Activated CD8-positive, alpha-beta memory T cell treated with anti-CD3 and anti-CD28 coated beads, Interleukin-2, amount 50 U/mL, for 24 hours (primary cell): Measurements from ENCODE around the gene MOB3A.
A peak's percentile ranks its signal among the peaks of the same experiment; 100 is the strongest.
"Not testable (repeated sequence)": the region's sequence is repeated elsewhere in the genome, so short reads cannot be mapped to it uniquely, and the experiment has no call there.

ENCODE experiments used
- DNase-seq: peaks from one replicate; pipeline ENCODE4 v3.0.0-alpha.2; 2020; ENCODE audit errors: extremely low read depth

Gene MOB3A

DNA sequence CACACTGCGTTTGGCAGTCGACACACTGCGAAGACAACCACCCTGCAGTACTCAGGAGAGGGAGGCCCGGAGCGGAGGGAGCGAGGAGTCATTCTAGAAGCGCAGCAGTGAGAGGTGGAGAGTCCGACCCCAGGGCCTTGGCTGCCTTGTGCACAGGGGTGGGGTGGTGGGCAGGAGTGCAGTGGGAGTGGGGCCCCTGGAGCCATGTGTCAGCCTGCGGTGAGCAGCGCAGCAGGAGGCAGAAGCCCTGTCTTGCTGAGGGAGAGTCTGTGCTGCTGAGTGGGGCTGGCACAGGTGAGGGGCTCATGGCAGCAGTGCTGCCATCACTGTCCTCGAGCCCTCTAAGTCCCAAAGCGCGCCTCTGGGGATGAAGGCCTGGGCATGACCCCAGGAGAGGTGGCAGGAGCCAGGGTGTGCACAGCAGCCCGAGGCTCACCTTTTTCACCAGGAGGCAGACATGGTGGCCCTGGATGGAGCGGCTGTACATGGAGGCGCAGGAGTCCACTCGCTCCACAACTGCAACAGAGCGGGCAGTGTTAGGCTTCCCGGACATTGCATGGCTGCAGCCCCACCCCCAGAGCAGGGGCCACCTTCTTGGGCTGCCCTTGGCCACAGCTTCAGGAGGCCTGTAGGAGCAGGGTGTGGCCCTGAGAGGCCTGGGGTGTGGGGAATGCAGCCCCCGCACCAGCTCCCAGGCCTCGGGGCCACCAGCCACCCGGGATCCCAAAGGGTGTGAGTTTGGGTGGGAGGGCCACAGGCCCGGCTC is 12.3 kb upstream of the MOB3A start:
- no peak for DNase-seq

DNA sequence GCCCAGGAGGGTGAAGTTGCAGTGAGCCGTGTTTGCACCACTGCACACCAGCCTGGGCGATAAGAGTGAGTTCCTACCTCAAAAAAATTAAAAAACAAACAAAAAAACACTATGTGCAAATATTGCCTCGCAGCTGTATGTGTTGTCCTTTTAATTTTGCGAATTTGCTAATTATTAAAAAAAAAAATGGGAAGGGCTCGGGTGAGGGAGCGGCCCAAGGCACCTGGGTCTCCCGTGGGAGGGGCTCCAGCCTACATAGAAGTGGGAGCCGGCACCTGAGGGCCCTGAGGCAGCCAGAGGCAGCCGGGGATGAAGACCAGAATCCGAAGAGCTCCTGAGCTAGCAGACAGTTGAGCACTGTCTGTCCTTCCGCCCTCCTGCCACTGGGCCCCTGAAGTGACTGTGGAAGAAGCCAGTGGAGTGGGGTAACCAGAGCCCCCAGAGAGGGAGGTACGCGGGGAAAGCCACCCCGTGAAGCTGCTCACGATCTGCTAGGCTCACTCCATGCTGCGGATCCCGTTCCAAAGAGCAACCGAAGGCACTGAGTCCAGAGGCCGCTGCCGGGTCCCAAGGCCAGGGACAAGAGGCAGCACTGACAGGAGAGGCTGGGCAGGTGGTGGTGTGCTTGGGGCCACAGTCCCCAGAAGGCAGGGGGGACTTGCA is 7.0 kb upstream of the MOB3A start:
- no peak for DNase-seq

GRCh38 chr19:2101417-2102335 is 5.5 kb upstream of the MOB3A start:
- DNase-seq, result no peak

DNA sequence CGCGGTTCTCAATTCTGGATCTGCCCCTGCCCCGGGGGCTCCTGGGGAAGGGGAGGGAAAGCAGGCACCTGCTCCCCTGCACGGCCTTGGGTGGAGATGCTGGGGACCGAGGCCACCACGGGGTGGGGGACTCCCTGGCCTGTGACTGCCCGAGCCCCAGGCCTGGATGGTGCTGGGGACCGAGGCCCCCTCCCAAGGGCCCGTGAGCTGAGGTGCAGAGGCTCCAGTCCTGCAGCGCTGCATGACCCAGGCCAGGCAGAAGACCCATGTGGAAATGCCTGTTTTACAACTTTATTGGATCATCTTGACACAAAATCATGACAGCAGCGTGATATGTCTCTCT is 4.6 kb upstream of the MOB3A start:
- no peak for DNase-seq

GRCh38 chr19:2099937-2100718 is 4.0 kb upstream of the MOB3A start:
- DNase-seq, result no peak

- no peak for DNase-seq
These were observed 3.0 kb upstream of the MOB3A start for GRCh38 chr19:2099054-2099501.

GRCh38 chr19:2097886-2098327 is 1.8 kb upstream of the MOB3A start:
- no peak for DNase-seq

DNA sequence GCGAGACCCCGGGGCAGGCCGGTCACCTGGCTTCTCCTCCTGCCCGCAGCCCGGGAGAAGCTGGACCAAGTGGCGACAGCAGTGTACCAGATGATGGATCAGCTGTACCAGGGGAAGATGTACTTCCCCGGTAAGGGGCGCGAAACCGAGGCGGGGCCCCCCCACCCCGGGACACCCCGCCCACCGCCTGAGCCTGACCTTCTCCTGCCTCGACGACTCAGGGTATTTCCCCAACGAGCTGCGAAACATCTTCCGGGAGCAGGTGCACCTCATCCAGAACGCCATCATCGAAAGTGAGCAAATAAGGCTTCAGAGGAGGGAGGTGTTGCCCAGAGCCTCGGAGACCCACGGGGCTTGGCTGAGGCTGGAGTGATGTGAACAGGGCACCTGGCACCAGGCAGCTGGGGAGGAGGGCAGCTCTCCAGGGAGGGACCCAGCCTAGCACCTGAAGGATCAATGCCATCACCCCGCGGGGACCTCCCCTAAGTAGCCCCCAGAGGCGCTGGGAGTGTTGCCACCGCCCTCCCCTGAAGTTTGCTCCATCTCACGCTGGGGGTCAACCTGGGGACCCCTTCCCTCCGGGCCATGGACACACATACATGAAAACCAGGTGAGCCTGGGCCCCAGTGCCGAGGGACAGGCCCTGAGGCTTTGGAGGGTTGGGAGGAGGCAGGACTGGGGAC is 1.2 kb upstream of the MOB3A start:
- DNase-seq, result no peak

DNA sequence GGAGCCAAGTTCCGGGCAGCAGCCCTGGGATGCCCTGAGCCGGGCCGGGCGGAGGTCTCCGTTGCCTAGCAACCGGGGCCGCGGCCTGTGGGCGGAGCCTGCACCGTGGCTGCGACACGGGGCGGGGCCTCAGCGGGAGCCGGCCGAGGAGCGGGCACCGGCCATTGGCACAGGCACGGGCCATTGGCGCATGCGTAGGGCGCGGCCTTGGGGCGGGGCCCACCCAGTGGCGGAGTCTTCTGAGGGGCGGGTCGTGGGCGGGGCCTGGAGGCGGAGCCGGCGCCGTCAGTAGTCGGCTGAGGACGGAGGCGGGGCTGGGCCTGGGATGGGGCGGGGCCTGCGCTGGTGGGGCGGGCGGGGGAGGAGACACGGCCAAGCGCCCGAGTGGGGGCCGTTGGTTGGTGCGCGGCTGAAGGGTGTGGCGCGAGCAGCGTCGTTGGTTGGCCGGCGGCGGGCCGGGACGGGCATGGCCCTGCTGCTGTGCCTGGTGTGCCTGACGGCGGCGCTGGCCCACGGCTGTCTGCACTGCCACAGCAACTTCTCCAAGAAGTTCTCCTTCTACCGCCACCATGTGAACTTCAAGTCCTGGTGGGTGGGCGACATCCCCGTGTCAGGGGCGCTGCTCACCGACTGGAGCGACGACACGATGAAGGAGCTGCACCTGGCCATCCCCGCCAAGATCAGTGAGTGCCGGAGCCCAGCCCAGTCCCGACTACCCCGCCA is 515 bp upstream of the MOB3A start, which contains the start of gene IZUMO4:
IZUMO4 (plus strand) TSS at position 436 of the 723 bp plus-strand sequence; CDS start at position 467, 31 bp downstream.
- peak; percentile 97 for DNase-seq

DNA sequence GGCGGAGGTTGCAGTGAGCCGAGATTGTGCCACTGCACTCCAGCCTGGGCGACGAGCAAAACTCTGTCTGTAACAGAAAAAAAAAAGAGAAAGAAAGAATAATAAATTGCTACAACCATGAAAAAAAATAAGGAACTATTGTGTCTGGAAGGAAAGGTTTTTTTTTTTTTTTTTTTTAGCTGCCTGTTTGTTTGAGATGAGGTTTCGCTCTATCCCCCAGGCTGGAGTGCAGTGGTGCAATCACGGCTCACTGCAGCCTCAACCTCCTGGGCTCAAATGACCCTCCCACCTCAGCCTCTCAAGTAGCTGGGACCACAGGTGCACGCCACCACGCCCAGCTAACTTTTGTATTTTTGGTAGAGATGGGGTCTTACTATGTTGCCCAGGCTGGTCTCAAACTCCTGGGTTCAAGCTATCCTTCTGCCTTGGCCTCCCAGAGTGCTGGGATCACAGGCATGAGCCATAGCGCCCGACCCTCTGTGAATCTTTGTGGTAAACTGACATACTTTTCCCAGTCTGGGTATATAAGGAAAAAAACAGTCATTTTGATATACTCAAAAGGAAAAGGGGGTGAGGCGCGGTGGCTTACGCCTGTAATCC is 4.1 kb downstream of the MOB3A start:
- not testable (repeated sequence) for DNase-seq

DNA sequence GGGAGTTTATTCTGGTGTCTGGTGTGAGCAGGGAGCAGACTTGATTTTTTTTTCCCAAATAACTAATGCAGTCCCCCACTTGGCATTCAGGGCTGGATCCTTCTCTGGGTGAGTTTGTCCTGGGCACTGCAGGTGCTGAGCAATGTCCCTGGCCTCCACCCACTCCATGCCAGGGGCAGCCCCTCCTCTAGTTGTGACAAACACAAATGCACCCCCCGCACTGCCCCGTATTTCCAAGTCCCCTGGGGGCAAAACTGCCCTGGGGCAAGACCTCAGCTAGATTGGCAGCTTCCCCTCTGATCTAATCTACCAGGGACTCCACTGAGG is 6.4 kb downstream of the MOB3A start:
- DNase-seq, result no peak

GRCh38 chr19:2089001-2089711 is 7.0 kb downstream of the MOB3A start:
- no peak for DNase-seq

GRCh38 chr19:2087621-2088100 is 8.5 kb downstream of the MOB3A start:
- no peak for DNase-seq

DNA sequence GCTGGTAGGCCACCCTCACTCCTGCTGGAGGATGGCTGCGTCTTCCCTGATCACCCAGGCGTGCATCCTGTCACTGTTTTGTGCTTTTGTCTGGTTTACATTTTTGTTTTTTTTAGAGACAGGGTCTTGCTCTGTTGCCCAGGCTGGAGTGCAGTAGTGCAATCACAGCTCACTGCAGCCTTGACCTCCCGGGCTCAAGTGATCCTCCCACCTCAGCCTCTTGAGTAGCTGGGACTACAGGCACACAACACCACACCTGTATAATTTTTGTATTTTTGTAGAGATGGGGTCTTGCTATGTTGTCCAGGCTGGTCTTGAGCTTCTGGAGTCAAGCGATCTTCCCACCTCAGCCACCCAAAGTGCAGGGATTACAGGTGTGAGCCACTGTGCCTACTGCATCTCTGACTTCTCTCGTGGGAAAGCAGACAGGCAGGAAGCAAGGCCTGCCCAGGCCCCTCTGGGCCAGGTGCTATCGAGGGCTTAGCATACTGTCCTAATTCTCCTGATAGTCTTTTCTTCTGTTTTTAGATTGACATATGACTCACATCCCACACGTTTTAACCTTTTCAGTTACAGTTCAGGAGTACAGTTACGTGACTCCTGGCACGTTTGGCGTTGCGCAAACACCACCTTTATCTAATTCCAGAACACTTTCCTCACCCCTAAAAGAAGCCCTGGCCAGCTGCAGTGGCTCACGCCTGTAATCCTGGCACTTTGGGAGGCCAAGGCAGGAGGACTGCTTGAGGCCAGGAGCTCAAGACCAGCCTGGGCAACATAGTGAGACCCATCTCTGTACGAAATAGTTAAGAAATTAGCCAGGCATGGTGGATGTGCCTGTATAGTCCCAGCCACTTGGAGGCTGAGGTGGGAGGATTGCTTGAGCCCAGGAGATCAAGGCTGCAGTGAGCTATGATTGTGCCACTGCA is 9.2 kb downstream of the MOB3A start:
- DNase-seq, result not testable (repeated sequence)

DNA sequence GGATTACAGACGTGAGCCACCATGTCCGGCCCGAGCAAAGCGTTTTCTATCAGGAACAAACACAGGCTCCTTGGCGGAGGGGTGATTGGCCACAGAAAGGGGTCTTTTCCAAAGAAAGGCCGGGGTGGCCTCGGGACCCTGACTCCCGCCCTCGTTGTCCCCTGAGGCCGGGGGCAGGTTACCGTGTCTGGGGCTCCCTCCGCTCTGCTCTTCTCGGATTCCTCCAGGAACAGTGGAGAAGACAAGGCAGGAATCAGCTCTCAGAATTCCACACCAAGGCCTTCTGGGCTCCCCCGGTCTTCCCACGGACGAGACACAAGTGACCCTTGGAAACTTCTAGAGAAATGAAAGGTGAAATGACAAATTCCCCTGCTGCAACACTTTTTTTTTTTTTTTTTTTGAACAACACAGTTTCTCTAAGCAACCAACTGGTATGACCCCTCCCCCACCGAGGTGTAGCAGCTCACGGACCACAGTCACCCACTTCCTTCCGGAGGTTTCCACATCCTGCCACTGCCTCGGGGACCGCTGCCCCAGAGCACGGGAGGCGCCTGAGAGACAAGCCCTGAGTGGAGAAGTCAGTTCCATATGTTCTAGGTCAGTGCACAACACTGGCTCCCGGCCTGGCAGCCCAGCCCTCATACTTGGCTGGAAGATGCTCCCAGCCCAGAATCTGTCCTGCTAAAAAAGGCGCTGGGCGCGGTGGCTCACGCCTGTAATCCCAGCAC is 11.0 kb downstream of the MOB3A start:
- DNase-seq, result peak; percentile 83

GRCh38 chr19:2083174-2083854 is 12.8 kb downstream of the MOB3A start:
- DNase-seq, result no peak
